GM18526 (cell line): ENCODE measurements around the gene GRK6.

Experiments used
- POLR2A ChIP-seq: IDR thresholded peaks from 3 replicates; pipeline ENCODE4 v1.6.1; 2011; ENCODE audit not compliant: insufficient read length; ENCODE audit errors: extremely low read depth

The GRK6 gene

GRCh38 chr5:177449140-177450061 is 22.9 kb downstream of the GRK6 start:
- no peak for TF ChIP-seq POLR2A

DNA sequence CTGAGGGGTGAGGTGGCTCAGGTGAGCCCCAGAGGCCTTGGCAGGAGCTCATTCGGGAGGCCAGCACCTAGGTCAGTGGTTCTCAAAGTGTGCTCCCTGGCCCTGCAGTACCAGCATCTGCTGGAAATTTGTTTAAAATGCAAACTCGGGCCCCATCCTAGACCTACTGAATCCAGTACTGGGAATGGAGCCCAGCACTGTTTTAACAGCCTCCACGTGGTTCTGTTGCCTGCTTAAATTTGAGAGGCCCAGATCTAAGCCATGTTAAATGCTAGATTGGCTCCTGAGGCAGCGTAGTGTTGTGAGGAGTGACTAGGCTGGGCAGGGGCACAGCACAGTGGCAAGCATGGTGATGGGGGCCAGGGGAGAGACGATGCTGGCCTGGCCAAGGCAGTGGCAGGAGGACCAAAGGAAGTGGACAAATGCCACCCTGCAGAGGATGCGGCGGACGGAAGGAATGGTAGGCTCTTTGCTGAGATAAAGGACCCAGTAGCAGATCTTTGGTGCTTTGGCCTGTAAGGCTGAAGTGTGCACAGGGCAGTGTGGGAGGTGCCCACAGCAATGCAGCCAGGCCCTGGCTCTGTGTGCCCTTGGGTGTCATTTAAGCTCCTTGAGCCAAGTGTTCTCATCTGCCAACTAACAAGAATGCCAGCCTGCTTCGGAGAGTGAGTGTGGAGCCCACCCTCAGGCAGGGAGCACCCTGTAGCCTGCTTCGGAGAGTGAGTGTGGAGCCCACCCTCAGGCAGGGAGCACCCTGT is 24.4 kb downstream of the GRK6 start:
- no peak for TF ChIP-seq POLR2A

- no peak for TF ChIP-seq POLR2A
Observed at GRCh38 chr5:177452688-177453638, 26.5 kb downstream of the GRK6 start.

DNA sequence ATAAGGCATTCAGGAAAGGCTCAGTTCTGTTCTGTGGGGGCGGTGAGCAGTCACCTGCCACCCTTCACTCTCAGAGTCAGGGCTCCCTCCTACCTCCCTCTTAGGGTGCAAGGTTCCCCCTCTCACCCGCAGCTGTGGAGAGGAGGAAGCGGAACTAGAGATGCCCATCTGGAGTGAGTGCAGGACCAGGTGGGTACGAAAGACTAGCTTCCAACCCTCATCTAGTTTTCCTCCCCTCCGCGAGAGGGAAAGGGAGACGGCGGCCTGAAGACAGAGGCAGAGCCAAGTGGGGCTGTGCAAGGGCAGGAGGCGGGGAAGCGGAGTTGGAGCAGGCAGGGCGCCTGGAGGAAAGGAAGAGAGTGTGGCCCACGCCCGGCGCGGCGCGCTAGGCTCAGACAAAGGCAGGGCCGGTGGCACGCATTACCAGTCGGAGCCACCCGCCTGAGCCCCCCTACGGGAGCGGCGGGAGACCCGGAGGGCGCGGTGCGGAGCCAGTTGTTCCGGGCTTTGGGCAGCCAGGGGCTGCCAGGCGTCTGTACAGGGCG is 27.4 kb downstream of the GRK6 start:
- no peak for TF ChIP-seq POLR2A

- TF ChIP-seq POLR2A: no peak
Observed at GRCh38 chr5:177454397-177455035, 28.0 kb downstream of the GRK6 start.

DNA sequence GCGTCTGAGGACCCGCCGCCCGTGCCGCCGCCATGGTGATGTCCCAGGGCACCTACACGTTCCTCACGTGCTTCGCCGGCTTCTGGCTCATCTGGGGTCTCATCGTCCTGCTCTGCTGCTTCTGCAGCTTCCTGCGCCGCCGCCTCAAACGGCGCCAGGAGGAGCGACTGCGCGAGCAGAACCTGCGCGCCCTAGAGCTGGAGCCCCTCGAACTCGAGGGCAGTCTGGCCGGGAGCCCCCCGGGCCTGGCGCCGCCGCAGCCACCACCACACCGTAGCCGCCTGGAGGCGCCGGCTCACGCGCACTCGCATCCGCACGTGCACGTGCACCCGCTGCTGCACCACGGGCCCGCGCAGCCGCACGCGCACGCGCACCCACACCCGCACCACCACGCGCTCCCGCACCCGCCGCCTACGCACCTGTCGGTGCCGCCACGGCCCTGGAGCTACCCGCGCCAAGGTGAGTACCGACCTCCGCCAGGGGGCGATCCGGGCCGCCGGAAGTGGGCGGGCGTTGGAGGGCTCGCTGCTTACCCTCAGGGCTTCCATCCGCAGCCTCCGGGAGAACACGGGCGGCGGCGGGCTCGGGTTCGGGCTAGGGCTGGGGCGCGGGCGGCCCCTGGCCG is 28.7 kb downstream of the GRK6 start:
- TF ChIP-seq POLR2A: peak; percentile 49

DNA sequence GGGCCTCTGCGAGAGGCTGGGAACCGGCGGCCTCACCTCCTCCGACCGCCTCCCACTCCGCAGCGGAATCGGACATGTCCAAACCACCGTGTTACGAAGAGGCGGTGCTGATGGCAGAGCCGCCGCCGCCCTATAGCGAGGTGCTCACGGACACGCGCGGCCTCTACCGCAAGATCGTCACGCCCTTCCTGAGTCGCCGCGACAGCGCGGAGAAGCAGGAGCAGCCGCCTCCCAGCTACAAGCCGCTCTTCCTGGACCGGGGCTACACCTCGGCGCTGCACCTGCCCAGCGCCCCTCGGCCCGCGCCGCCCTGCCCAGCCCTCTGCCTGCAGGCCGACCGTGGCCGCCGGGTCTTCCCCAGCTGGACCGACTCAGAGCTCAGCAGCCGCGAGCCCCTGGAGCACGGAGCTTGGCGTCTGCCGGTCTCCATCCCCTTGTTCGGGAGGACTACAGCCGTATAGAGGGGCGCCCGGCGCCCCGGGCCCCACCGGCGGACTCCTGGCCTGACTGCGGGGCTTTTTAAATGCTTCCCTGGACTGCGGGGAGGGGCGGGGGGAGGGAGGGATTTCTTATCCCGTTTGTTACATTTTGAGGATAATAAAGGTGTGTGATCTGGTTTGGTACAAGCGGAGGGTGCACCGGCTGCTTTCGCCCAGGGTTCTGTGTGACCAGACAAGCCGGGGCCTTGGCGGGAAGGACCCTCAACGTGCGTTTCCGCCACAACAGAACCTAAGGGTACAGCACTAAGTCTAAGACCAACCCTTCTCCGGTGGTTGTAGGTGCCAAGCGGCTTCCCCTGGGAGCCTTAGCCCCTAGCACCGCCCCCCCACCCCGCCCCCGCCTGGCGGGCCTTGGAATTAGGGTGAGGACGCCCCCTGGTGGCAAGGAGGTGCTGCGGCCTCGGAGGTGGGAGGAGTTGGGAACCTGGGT is 29.4 kb downstream of the GRK6 start:
- peak; percentile 40 for TF ChIP-seq POLR2A

DNA sequence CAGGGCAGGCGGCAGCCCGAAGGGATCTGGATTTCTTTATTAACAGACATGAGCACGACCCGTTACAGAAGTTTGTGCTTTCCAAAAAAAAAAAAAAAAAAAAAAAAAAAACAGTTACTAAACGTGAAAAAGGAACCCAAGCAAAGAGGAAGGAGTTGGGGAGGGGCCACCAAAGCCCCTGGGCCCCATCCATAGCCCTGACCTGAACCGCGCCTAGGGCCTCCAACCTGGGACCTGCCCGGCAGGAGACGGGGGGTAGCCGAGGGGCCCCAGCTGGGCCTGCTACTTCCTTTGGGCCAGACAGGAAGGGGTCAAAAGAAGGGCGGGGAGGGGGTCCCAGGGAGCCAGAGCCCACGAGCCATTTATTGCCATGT is 30.1 kb downstream of the GRK6 start:
- TF ChIP-seq POLR2A: no peak

- no peak for TF ChIP-seq POLR2A
Observed at GRCh38 chr5:177456976-177457851, 30.7 kb downstream of the GRK6 start.

DNA sequence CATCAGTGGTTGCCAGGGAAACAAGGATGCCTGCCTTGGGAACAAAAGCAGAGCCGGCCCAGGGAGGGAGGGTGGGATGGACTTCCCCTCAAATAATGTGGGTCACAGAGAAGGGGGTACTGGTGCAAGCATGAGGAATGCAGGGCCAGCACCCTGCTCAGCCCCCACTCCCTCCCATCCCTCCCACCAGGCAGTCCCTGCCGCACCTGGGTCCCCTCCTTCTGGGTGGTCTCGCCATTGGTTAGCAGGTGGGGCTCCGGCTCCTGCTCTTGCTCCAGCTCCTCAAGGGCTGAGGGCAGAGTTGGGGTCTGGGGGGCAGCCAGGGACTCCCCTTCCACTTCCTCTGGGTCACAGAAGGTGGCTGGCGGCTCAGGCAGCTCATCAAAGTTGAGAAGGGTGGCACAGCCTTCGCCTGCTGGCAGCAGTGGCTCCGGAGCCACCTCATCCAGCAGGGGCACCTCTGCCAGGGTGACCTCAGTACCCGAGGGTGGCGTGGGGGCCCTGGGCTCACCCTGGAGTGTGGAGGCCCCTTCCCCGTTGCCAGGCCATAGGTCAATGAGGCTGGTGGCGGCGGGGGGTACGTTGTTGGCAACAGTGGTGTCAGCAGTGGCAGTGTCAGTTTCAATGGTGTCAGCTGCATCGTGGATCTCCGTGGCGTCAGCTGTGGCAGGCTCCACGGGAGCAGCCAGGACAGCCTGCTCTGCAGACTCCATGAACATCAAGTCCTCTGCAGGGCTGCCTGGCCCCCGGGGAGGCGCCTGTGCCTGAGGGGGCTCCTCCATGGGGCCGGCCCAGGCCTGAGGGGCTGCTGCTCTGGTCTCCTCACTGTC is 31.6 kb downstream of the GRK6 start:
- peak; percentile 6 for TF ChIP-seq POLR2A

DNA sequence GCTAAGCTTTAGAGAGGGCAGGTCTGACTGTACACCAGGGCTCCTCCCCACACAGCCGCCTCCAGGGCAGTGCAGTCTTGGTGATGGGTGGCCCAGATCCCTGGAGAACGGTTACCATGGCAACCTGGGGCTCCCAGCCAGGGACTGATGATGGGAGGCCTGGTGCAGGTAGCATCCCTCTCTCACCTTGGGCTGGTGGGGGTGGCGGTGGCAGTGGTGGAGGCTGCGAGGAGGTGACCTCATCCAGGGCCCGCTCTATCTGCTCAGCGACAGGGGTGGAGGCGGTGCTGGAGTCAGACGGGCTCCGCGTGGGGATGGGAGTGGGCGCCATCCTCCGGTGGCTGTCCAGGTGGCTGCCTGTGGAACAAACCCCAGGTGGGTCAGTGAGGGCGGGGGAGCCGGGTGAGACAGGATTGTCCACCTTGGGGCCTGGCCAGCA is 32.5 kb downstream of the GRK6 start:
- no peak for TF ChIP-seq POLR2A

GRCh38 chr5:177459357-177459756 is 32.9 kb downstream of the GRK6 start:
- TF ChIP-seq POLR2A: no peak
